ENCODE data around the gene FBLN2.

Gene FBLN2

DNA sequence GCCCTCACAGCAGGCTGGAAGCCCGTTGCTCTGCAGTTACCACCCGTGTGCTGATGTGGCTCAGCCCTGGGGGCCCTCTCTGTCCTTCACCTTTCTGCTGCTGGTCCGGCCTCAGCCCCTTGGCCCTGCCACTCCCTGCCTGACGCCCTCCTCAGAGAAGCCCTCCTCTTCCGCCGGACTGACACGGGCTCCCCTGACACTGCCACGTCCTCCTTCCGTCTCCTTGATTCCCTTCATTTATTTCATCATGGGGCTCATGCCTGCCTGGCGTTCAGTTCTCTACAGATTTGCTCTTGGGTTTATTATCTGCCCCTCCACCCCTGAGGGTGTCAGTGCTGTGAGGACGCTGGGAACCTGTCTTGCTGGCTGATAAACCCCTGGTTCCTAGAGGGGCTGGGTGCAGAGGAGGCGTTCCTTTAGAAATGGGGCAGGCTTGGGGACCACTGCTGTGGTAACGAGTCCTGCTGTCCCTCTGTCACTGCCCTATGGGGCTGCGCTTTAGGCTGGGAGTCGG, 19.6 kb downstream of the FBLN2 start:
- no peak overlapping the region for H3K27ac ChIP-seq
- no peak for TF ChIP-seq ZFX (IDR thresholded peaks at IDR 0.05; ENCODE audit: borderline replicate concordance)
- TF ChIP-seq, protein P1, sequence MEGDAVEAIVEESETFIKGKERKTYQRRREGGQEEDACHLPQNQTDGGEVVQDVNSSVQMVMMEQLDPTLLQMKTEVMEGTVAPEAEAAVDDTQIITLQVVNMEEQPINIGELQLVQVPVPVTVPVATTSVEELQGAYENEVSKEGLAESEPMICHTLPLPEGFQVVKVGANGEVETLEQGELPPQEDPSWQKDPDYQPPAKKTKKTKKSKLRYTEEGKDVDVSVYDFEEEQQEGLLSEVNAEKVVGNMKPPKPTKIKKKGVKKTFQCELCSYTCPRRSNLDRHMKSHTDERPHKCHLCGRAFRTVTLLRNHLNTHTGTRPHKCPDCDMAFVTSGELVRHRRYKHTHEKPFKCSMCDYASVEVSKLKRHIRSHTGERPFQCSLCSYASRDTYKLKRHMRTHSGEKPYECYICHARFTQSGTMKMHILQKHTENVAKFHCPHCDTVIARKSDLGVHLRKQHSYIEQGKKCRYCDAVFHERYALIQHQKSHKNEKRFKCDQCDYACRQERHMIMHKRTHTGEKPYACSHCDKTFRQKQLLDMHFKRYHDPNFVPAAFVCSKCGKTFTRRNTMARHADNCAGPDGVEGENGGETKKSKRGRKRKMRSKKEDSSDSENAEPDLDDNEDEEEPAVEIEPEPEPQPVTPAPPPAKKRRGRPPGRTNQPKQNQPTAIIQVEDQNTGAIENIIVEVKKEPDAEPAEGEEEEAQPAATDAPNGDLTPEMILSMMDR (IDR thresholded peaks at IDR 0.05), result no peak

DNA sequence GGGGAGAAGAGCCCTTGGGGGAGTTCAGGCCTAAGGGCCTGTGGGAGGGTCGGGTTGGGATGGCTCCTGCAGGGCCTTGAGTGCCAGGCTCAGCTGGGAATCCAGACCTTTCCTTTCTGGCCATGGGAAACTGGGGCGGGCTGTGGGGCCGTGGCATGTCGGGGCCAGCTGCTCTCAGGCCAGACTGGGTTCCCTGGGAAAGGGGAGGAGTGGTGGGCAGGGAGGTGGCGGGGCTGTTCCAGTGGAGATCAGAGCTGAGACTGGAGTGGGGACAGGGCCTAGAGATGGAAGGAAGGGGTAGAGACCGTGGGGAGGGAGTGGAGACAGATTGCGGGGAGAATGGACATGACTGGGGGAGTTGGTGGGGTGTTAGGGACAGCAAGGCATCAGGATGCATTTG, 20.3 kb downstream of the FBLN2 start:
- TF ChIP-seq, protein P1 (IDR thresholded peaks at IDR 0.05), result no peak
- no peak for TF ChIP-seq ZFX (IDR thresholded peaks at IDR 0.05; ENCODE audit: borderline replicate concordance)
- H3K27ac ChIP-seq, result no peak overlapping the region

DNA sequence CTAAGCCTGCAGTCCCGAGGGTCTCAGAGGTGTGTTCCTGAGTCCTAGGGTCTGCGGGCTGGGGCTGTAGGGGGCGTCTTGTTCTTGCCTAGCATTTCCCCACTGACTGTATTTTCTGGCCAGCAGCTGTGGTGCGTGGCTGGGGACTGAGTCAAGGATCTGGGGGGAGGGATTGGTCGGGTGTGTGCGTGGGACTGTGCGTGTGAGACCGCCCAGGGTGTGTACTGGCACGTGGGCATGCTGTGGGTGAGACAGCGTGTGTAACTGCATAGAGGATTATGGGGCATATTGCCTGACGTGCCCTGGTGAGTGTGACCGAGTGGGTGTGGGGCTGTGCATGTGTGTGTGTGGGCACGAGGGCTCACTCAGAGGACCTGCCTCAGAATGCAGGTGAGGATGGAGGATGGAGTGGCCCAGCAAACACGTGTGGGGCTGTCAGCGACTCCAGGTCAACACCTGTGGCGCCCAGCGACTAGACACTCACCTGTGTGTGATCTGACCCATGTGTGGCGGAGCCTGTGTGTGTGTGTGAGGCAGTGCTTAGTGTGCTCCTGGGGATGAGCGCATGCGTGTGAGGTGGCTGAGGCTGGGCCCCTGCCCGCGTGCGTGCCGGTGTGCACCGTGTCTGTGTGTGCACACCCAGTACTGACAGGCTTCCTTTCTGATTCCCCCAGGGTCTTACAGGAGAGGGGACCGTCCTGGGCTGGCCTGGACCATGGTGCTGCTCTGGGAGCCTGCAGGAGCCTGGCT, 20.9 kb downstream of the FBLN2 start:
- TF ChIP-seq, protein P1 (IDR thresholded peaks at IDR 0.05), result no peak
- TF ChIP-seq ZFX (IDR thresholded peaks at IDR 0.05; ENCODE audit: borderline replicate concordance), result no peak

DNA sequence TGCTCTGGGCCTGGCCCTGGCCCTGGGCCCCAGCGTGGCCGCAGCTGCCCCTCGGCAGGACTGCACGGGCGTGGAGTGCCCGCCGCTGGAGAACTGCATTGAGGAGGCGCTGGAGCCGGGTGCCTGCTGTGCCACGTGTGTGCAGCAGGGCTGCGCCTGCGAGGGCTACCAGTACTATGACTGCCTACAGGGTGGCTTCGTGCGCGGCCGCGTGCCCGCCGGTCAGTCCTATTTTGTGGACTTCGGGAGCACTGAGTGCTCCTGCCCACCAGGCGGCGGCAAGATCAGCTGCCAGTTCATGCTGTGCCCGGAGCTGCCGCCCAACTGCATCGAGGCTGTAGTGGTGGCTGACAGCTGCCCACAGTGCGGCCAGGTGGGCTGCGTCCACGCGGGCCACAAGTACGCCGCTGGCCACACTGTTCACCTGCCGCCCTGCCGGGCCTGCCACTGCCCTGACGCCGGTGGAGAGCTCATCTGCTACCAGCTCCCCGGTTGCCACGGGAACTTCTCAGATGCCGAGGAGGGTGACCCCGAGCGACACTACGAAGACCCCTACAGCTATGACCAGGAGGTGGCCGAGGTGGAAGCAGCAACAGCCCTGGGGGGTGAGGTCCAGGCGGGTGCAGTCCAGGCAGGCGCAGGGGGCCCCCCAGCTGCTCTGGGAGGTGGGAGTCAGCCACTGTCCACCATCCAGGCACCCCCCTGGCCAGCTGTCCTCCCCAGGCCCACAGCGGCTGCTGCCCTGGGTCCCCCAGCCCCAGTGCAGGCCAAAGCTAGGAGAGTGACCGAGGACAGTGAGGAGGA, 21.7 kb downstream of the FBLN2 start:
- no peak for TF ChIP-seq ZFX (IDR thresholded peaks at IDR 0.05; ENCODE audit: borderline replicate concordance)
- TF ChIP-seq, protein P1 (IDR thresholded peaks at IDR 0.05), result peak; percentile 75
- no peak overlapping the region for H3K27ac ChIP-seq

More for the DNA sequence above, 20.9 kb downstream of the FBLN2 start:
- no peak overlapping the region for H3K27ac ChIP-seq

DNA sequence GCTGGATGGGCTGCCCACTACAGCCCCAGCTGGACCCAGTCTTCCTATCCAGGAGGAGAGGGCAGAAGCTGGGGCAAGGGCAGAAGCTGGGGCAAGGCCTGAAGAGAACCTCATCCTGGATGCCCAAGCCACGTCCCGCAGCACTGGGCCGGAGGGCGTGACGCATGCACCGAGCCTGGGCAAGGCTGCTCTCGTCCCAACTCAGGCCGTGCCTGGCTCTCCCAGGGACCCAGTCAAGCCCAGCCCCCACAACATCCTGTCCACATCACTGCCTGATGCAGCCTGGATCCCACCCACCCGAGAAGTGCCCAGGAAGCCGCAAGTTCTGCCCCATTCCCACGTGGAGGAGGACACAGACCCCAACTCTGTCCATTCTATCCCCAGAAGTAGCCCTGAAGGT, 22.3 kb downstream of the FBLN2 start:
- no peak overlapping the region for H3K27ac ChIP-seq
- TF ChIP-seq, protein P1 (IDR thresholded peaks at IDR 0.05), result no peak
- TF ChIP-seq ZFX (IDR thresholded peaks at IDR 0.05; ENCODE audit: borderline replicate concordance), result no peak

DNA sequence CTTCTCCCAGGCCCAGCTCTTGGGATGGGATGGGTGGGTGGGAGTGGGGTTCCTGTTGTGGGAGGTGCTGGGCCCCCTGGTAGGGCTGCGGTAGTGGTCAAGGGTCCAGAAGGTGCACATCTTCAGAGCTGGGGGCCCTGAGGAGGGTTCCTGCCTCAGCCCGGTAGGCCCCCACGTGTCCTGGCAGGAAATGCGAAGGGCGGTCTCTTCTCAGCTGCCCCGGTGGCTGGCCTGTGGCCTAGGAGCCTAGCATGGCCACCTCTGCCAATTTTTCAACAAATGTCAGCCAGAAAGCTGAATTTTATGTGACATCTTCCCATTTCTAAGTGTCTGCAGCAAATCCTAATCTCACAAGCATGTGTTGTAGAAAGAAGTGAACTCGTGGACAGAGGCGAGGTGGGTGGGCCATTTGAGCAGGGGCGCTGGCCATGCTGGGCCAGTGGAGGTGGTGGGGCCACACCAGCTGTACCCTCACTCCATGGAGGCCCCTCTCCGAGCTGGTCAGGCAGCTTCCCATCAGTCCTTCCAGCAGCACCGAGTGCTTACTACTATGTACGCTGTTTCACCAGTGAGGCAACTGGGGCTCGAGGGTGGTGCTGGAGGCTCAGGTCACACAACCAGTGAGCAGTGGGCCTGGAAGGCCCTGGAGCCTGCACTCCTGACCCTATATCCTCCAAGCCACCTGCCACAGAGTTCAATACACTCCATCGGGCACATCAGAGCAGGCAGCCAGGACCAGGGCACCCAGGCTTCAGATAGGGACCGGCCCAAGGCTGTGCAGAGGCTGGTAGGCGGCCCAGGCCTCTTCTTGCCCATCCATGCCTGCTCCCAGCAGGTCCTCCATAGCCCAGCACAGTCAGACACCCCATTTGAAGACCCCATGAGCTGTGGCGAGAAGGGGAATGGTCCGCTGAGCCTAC, 23.2 kb downstream of the FBLN2 start:
- TF ChIP-seq ZFX (IDR thresholded peaks at IDR 0.05; ENCODE audit: borderline replicate concordance), result no peak
- TF ChIP-seq, protein P1 (IDR thresholded peaks at IDR 0.05), result no peak

More for the DNA sequence above, 23.2 kb downstream of the FBLN2 start:
- H3K27ac ChIP-seq, result no peak overlapping the region

All from 22Rv1 (cell line).